ENCODE results near the gene OXSR1.
"Not testable (repeated sequence)": the region's sequence is repeated elsewhere in the genome, so short reads cannot be mapped to it uniquely, and the experiment has no call there.

OXSR1 gene

DNA sequence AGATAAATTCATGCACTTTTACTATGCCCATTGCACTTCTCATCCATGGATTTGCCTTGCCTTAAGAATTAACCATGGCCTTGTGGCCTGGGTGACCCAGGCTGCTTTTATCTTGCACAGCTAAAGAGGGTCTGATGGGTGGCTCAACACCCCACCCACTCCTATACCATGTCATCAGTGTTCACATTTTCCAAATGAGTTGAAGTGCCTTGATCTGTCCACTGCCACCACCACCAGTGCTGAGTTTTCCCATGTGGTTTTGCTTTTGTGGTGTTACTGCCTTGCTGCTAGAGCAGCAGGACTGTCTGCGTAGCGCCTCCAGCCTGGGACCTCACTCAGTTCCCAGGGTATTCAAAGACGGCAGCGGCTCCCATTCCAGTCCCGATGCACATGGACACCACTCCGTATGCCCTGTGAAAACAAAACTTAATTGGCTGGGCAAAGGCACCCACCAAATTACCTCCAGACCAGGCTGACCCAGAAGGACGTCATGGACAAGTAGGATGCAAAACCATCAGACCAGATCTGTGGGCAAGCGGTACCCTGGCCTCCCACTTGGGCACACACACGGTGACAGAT lies 42.5 kb upstream of the OXSR1 start:
- no peak for TF ChIP-seq ZNF274 (IDR thresholded peaks at IDR 0.05; ENCODE audit: low read depth, low read length)
- no peak overlapping the region for H3K4me3 ChIP-seq (ENCODE audit: low read length)

DNA sequence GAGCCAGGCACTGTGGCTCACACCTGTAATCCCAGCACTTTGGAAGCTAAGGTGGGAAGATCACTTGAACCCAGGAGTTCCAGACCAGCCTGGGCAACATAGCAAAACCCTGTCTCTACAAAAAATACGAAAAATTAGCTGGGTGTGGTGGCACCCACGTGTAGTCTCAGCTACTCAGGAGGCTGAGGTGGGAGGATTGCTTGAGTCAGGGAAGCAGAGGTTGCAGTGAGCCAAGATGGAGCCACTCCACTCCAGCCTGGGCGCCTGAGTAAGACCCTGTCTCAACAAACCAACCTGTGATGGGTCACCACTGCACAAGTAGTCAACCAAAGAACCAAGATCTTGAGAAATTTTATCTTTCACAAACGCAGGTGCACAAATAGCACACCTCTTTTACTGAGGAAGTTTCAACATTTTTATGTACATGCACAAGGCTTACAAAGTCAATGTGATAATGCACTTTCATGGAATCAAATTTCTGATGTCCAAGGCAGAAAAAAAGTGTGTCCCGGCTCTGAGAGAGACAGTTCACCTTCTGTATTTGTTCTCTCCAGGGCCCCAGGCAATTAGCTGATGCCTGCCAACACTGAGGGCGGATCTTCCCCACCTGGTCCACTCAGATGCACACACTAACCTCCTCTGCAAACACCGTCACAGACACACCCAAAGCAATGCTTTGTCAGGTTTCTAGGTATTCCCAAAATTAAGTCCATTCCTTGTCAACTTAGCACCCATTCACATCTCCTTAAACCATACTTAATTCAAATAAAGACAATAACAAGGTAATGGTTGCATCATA lies 40.8 kb upstream of the OXSR1 start:
- H3K4me3 ChIP-seq (ENCODE audit: low read length) = no peak overlapping the region
- no peak for TF ChIP-seq ZNF274 (IDR thresholded peaks at IDR 0.05; ENCODE audit: low read depth, low read length)

GRCh38 chr3:38125305-38126120 lies 39.8 kb upstream of the OXSR1 start:
- TF ChIP-seq ZNF274 (IDR thresholded peaks at IDR 0.05; ENCODE audit: low read depth, low read length) = no peak
- no peak overlapping the region for H3K4me3 ChIP-seq (ENCODE audit: low read length)

- no peak for TF ChIP-seq ZNF274 (IDR thresholded peaks at IDR 0.05; ENCODE audit: low read depth, low read length)
- no peak overlapping the region for H3K4me3 ChIP-seq (ENCODE audit: low read length)
Observed at GRCh38 chr3:38126121-38126892, 39.0 kb upstream of the OXSR1 start.

- no peak for TF ChIP-seq ZNF274 (IDR thresholded peaks at IDR 0.05; ENCODE audit: low read depth, low read length)
- no peak overlapping the region for H3K4me3 ChIP-seq (ENCODE audit: low read length)
Observed at GRCh38 chr3:38127611-38128302, 37.6 kb upstream of the OXSR1 start.

GRCh38 chr3:38128303-38128655 lies 37.1 kb upstream of the OXSR1 start:
- TF ChIP-seq ZNF274 (IDR thresholded peaks at IDR 0.05; ENCODE audit: low read depth, low read length) = no peak
- no peak overlapping the region for H3K4me3 ChIP-seq (ENCODE audit: low read length)

- TF ChIP-seq ZNF274 (IDR thresholded peaks at IDR 0.05; ENCODE audit: low read depth, low read length) = no peak
Observed at GRCh38 chr3:38129058-38129457, 36.3 kb upstream of the OXSR1 start.

DNA sequence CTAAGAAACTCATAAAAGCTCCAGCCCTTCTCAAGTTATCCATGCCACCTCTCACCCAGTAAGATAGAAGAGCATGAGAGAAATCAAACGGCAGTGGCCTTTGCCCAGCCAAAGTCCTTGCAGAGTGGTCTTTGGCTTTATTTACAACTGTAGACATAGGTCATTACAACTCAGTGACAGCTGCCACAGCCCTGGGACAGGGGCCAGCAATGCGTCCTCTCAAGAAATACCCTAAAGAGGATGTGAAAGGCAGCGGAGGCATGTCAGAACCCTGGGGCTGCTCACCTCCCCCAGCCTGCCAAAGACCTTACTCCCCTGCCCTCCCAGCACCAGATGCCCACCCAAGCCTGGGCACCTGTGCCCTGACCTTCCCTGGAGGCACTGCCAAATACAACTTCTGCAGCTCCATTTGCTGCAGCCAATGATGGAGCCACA lies 34.7 kb upstream of the OXSR1 start:
- no peak overlapping the region for H3K4me3 ChIP-seq (ENCODE audit: low read length)
- no peak for TF ChIP-seq ZNF274 (IDR thresholded peaks at IDR 0.05; ENCODE audit: low read depth, low read length)

More at GRCh38 chr3:38129058-38129457, 36.3 kb upstream of the OXSR1 start:
- no peak overlapping the region for H3K4me3 ChIP-seq (ENCODE audit: low read length)

DNA sequence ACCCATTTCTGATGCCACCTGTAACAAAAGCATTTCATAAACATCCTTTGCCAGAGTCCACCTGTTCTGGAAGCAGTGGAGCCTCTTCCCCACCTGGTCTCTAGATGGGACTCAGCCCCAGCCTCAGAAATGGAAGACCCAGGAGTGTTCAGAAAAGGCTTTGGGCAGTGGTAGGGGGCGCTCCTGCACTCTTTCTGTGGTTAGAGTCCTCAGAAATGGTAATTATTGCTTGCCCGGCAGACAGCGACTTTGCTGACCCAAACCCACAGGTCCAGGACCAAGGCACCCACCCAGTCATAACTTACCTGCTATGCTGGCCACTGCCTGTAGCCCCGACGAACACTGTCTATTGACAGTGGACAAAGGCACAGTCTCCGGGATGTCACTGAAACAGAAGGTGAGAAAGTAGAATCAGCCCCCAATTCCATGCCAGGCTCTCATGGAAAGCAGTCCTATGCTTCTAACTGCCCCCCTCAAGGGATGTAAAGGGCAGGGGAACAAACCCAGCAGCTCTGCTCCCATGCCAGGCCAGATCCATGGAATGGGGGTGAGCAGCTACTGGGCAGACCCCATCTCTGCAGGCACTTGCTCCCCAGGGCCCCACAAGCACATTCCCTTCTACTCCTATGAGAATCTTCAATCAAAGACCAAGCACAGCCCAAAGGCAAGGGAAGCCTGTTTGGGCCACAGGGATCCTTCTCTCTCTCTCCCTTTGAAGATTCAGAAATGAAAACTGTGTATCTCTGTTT lies 33.5 kb upstream of the OXSR1 start:
- no peak for TF ChIP-seq ZNF274 (IDR thresholded peaks at IDR 0.05; ENCODE audit: low read depth, low read length)
- no peak overlapping the region for H3K4me3 ChIP-seq (ENCODE audit: low read length)

GRCh38 chr3:38133209-38133556 lies 32.2 kb upstream of the OXSR1 start:
- no peak for TF ChIP-seq ZNF274 (IDR thresholded peaks at IDR 0.05; ENCODE audit: low read depth, low read length)
- H3K4me3 ChIP-seq (ENCODE audit: low read length) = no peak overlapping the region

DNA sequence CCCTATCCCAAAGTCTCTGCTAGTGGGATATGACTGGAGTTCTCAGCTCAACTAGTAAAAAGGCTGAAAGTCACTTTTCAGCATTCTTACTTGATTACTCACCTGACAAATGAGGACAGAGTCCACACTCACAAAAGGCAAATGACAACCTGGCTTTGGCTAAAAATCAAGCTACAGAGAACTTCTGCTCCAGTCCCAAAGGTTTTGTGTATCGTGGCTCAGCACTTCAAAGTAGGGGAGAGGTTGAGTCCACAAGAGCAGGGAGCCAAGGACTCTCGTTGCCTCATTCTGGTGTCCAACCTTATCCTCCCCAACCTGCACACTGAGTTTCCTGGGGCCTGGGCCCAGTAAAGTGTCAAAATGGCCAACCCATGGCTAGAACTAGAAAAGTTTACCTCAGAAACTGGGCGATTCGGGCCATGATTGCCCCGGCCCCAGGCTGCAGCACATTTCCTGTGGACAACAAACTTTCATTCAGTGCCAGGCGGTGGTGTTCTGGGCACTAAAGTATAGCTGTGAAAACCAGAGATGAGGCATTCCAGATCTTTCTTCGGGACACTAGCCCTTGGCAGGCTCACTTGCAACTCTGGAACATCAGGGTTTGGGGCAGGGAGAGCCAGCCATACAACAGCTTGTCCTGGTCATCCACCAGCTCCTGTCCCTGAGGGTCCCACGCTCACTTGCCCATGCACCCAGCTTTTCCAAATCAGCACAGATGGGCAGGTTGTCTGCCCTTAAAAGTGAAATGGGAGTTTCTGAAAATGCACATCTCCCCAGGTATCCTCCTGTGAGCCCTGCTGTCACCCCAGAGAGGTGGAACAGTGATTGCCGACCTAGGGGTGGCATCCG lies 31.6 kb upstream of the OXSR1 start:
- TF ChIP-seq ZNF274 (IDR thresholded peaks at IDR 0.05; ENCODE audit: low read depth, low read length) = no peak
- H3K4me3 ChIP-seq (ENCODE audit: low read length) = no peak overlapping the region

DNA sequence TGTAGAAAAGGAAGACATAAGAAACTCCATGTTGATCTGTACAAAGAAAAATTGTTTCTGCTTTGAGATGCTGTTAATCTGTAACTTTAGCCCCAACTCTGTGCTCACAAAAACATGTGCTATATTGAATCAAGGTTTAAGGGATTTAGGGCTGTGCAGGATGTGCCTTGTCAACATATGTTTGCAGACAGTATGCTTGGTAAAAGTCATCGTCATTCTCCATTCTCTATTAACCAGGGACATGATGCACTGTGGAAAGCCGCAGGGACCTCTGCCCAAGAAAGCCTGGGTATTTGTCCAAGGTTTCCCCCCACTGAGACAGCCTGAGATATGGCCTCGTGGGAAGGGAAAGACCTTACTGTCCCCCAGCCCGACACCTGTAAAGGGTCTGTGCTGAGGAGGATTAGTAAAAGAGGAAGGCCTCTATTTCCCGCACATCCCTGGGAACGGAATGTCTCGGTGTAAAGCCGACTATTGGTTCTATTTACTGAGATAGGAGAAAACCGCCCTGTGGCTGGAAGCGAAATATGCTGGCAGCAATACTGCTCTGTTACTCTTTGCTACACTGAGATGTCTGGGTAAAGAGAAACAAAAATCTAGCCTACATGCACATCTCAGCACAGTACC lies 30.7 kb upstream of the OXSR1 start:
- H3K4me3 ChIP-seq (ENCODE audit: low read length) = not testable (repeated sequence)

GRCh38 chr3:38135621-38136277 lies 29.6 kb upstream of the OXSR1 start:
- peak overlapping the region; percentile 92 for H3K4me3 ChIP-seq (ENCODE audit: low read length)
